ENCODE measurements around the gene HGD.

DNA sequence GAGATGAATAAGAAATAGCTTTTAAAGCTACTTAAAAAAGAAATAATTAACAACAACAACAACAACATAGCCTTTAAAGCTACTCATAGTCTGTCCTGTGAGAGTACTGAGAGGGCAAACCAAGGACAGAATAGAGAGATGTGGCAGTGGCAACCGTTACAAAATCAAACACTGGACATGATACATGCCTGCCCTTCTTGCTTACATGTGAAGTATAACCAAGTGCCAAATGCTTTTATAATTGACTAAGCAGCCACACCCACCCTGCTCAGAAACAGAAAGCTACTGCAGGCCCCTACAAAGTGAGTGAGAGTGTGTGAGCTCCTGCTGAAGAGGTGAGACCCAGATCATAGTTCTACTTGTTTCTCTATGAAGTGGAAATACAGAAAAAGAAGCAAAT is 47.5 kb downstream of the HGD start:
- TF ChIP-seq, protein P1, sequence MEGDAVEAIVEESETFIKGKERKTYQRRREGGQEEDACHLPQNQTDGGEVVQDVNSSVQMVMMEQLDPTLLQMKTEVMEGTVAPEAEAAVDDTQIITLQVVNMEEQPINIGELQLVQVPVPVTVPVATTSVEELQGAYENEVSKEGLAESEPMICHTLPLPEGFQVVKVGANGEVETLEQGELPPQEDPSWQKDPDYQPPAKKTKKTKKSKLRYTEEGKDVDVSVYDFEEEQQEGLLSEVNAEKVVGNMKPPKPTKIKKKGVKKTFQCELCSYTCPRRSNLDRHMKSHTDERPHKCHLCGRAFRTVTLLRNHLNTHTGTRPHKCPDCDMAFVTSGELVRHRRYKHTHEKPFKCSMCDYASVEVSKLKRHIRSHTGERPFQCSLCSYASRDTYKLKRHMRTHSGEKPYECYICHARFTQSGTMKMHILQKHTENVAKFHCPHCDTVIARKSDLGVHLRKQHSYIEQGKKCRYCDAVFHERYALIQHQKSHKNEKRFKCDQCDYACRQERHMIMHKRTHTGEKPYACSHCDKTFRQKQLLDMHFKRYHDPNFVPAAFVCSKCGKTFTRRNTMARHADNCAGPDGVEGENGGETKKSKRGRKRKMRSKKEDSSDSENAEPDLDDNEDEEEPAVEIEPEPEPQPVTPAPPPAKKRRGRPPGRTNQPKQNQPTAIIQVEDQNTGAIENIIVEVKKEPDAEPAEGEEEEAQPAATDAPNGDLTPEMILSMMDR (IDR thresholded peaks at IDR 0.05), result no peak
- no peak for TF ChIP-seq POLR2A (IDR thresholded peaks at IDR 0.05)
